GM21737 (cell line): ENCODE data around the gene RDH14.
A peak's percentile ranks its signal among the peaks of the same experiment; 100 is the strongest.

ENCODE experiments used
- ATAC-seq: cut with Tn5 transposase; IDR thresholded peaks from one replicate; pipeline ENCODE4 v1.9.1; 2021; ENCODE audit warnings: mild to moderate bottlenecking, moderate library complexity; ENCODE audit not compliant: unreplicated experiment

Gene RDH14, protein sequence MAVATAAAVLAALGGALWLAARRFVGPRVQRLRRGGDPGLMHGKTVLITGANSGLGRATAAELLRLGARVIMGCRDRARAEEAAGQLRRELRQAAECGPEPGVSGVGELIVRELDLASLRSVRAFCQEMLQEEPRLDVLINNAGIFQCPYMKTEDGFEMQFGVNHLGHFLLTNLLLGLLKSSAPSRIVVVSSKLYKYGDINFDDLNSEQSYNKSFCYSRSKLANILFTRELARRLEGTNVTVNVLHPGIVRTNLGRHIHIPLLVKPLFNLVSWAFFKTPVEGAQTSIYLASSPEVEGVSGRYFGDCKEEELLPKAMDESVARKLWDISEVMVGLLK

DNA sequence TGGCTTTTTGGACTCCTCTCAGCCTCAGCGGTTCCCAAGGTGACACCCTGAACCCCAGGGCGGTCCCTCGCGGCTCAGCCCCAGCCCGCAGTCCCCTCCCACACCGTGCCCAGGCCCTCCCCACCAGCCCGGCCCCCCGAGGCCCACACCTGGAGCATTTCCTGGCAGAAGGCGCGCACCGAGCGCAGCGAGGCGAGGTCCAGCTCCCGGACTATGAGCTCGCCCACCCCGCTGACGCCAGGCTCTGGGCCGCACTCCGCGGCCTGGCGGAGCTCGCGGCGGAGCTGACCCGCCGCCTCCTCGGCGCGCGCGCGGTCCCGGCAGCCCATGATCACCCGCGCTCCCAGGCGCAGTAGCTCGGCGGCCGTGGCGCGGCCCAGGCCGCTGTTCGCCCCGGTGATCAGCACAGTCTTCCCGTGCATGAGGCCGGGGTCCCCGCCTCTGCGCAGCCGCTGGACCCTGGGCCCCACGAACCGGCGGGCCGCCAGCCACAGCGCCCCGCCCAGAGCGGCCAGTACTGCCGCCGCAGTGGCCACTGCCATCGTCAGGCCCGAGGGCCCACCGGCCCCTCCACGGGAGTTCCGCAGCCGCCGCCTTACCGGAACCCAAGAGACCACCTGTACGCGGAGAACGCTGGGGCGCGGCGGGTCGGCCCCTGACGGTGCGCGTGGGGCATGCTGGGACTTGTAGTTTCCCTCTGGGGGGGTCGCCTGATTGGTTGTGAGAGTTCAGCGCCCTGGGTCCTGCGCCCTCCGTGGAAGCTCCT is at the start of gene RDH14:
Gene RDH14 (minus strand): TSS at position 623 of the 766 bp plus-strand sequence. CDS start 81 bp downstream, at position 542.
- peak; percentile 97 for ATAC-seq

DNA sequence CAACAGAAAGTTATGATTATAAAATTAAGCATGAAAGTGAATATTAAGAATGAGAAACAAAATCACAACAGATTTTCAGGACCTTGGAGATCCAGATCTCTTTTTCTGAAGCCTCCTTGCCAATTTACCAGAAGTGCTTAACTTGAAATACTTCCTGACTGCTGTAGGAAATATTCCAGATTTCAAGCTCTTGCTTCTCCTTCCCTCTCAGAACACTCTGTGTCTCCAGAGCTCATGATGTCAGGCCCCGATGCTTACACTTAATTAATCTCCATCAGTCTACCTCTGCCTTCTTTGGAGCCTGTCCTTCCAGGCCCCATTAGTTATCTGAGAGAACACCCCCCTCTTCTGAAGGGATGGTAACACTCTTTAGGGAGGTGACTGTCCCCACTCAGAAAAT is 49.6 kb upstream of the RDH14 start:
- ATAC-seq: no peak

DNA sequence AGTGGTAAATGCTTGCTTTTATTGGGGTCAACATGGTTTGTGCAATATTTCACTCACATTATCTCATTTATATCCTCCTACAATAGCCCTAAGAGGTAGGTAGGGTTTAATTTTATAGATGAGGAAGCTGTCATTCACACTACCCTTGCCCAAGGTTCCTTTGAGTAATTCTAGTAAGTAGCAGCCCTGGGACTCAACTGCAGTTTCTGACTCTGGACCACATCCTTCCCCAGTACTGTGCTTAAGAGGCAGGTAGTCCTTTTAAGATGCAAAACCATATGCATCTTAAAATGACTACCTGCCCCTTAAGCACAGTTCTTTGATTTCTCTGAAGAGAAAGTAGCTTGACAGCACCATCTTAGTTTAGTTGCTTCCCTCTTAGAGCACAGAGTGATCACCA is 44.7 kb upstream of the RDH14 start:
- no peak for ATAC-seq

DNA sequence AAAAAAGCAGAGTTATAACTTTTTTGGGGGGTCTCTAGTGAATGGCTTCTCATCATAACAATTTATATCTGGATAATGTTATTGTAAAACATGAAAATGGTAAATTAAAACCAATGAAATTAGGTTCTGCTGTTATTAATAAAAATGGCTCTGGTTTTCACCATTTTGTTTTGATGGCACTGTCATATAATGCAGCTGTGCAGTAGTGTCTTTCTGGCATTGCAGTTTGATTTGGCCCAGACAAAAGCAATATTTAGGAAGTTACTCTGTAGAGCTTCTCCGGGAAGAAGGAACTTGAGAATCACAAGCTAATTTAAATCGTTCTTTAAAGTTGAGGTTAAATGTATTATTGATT is 44.1 kb upstream of the RDH14 start:
- ATAC-seq: no peak

DNA sequence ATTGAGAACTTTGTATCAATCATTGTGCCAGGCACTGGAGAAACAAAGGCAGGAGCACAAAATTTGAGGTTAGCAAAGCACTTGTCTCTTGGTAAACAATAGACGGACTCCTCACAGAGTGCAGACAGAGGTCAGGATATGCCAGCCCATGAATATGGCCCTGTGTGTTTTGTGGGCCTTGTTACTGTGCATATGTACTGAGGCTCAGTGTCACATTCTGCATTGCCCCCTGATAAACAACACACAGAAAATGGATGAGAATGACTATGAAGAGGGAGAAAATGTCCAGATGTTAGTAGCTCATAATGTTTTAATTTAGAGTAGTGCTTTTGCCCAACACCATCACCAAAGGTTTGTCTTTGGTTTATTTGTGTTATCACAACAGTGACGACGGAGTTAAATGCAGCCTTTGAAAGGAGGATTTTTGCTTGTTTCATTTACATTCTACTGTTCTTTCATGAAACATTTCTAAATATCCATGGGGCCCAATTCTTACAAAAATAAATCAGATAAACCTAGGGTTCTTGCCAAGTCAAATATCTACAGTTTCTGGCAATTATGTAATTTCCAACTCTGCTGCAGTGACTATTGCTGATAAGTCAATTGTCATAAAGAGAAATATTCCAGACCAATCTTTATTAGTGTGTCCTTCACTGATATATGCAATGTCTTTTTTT is 43.5 kb upstream of the RDH14 start:
- no peak for ATAC-seq

DNA sequence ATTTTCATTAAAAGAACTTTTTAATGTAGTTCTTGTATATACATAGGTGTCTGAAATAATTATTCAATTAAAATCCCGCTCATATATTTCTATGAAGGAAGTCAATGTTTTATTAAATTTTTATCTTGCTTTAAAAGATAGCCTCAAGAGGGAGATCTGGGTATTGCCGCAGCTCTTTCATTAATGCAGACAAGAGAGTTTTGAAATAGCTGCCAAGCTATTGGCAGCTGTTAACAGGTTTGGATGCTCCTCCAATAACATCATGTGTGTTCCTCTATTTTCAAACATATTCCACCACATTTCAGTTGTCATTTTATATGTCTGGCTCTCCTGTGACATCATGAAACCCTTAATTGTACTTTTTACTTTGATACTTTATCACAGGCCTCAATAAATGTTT is 41.8 kb upstream of the RDH14 start:
- ATAC-seq: no peak

DNA sequence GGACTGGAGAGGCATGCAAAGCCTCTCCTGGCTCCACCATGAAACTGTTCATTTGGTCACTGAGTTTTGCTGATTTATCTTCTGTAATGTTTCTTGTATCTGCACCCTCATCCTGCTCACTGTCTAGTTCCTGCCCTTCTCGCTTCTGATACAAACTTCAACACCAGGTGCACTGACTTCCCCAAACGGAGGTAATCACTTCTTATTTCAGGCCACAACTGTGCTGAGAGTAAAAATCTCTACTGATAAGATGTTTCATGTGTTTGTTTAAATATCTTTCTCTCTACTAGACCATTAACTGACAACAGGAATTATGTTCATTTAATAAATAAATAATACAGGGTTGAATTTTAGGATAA is 39.8 kb upstream of the RDH14 start:
- no peak for ATAC-seq

DNA sequence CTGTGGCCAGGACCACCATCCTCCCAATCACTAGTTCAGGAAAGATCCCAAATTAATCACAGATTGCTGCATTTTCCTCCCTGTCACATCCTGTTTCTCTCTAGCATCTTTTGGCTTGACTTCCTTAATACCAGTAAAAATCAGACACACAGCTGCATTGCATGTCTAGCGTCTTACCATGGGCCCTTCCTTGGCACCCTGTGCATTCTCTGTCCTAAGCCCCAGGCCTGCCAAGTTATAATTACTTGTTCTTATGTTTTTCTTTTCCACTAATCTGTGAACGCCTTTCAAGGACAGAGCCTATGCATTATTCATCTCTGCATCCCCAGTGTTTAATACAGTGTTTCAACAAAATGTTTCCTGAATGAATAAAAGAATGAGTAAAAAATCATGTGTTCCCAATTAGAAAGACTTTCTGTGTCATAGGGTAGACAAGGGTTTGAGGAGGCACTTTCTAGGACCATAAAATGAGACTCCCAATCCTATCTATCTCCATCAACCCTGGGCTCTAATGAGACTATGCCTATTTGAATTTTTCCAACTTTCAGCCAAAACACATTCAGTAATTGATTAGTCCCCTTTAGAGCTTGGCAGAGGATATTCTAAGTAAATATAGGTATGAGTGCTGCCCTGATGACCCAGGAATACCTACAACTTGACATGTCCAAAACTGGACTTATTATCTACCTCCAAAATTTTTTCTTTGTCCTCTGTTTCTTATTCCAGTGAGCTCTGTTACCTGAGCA is 39.2 kb upstream of the RDH14 start:
- ATAC-seq: no peak

DNA sequence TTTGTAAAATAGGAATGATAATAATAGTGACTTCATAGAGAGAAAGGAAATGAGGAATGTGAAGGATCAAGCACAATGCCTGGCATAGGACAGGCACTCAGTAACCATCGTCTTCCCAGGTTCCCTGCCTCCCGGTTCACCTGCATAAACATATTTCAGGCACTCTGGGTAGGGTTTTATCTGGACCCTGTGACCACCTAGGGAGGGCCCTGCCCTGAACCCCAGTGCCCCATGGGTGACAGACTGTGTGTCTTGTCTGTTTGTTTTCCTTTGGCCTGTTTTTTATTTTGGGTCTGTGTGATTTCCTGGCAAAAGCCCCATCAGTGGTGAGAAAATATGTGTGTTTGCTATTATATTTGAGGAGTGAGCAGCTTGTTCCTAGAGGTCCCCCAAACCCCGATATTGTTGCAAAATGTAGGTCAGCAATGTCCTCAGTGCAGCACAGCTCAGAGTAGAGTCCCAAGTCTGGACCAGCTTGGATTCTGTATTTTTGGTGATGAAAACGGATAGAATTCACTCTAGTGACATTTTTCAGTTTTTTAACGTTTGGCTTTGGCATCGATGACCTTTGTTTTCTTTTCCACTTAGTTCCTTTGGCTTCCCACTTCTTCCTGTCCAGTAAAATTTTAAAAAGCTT is 38.5 kb upstream of the RDH14 start:
- no peak for ATAC-seq

DNA sequence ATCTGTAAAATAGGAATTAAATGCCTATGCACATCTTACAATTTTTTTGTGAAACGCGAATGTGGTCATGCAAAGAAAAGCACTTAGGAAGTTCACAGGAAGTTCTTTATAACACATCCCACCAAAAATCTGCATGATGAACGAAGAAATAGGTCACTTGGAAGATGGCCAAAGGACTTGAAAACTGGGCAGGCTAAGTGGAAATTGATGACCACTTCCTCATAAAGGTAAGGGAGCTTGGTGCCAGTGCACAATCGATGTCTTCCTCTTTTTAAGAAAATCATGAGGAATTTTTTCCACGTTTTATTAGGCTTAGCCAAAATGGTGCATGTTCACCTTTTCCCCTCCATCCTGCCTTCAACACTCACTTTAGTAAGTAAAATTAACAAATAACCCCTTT is 37.2 kb upstream of the RDH14 start:
- no peak for ATAC-seq

DNA sequence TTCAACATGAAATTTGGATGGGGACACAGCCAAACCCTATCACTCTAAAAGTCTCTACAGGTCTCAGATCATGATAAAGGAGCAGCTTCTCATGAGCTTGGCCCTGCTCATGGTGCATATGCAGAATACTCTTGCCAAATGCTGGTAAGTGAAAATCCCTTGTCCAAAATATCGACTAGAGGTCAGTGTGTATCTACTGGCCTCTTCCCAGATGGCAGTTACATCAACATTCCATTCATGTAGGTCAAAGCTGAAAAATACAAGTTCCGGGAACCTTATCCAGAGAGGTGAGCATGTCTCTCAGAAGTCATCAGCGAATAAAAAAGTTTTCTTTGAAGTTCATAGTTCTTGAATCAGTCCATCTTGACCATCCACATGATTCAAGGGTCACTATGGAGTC is 36.5 kb upstream of the RDH14 start:
- no peak for ATAC-seq

DNA sequence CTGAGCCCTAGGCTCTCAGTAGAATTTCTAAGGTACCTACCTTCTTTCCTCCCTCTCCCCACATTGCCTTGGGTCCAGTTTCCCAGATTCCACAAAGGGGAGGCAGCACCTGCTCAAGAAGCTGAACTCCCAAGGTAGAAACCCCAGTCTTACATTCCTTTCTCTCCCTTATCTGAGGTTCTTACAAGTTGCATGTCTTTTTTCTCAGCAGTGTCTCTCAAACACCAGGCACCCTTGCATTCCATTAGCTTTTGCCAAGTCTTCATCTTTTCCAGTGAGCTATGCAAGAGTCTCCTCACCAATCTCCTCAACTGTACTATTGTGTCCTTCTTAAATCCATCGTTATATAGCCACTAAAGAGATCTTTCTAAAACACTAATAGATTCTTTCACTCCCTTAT is 33.0 kb upstream of the RDH14 start:
- ATAC-seq: no peak

DNA sequence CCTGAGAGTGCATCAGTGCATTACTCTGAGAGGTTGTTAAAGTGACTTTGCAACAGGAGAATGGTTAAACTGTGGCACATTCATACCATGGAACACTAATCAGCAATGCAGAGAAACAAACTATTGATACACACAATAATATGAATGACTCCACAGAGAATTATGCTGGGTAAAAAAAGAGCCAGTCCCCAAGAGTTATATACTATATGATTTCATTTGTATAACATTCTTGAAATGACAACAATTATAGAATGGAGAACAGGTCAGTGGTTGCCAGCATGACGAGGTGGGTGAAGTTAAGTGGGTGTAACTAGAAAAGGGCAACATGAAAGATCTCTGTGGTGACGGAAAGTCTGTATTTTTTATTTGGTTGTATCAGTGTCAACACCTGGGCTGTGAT is 31.9 kb upstream of the RDH14 start:
- no peak for ATAC-seq

DNA sequence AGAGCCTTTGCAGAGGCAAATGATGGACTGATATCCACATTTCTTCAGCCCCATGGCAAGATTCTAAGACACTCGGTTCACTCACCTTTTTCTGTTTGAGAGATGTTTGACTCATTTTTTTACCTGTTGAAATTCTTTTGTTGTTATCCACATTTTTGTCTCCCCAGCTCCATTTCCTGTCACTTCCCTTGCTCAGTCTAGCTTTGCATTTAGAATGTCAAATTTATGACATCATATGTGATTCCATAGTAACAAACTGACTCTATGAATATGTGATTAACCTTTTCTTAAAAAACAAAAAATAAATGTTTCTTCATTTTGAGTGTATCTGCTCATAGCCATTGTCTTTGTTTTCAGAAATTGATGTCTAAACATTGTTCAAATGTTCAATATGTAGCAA is 28.9 kb upstream of the RDH14 start, which contains the start of gene NT5C1B:
Gene NT5C1B (minus strand): TSS at position 216 of the 400 bp plus-strand sequence. CDS start 101 bp downstream, at position 115.
- ATAC-seq: no peak

DNA sequence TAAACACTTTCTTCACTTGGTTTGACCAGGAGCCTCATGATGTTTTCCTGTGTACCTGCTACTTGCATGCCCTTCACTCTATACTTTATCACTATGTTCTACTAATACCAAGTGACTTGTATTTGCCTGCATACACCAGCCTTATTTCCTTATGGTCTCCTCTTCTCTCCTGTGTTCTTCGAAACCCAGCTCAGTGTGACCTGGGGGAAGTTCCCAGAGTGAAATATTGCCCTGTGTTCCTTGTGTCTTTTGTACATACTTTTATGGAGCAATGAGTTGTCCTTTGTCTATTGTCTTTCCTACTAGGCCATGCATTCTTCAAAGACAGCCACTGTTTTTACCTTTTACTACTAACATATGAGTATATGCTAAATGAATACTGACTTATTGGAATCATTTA is 28.3 kb upstream of the RDH14 start:
- no peak for ATAC-seq

DNA sequence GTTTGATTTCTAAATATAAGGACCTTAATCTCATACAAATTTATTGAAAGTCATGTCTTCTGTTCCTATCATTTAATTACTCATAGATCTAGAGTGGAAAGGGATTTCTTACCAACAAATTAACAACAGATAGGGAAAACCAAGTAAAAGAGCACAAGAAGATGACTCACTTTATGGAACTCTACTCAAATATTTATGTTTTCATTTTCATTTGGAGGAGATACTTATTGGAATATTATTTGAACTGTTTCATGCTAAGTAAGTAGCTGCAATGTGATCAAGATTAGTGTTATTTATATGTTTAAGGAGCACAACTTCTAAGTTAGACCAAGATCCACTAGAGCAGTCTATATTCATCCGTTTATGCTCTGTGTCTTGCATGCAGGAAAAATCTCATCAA is 27.6 kb upstream of the RDH14 start:
- ATAC-seq: no peak

DNA sequence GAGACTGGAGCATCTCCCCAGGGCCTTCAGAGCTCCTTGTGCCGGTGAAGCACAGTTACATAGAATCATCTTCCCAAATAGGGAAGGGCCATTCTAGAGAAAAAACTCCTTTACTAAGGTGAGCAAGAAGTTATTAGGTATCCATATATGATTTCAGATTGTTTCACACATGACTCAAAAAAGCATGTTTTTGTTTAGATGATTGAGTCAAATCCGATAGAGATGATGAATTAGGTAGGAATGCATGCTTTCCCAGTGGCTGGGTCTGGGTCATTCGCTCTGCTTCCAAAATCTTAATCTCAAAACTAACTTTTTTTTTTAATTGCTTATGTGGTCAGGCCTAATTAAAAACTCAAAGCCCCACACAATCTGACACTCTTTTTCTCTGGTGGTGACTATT is 25.1 kb upstream of the RDH14 start:
- no peak for ATAC-seq

DNA sequence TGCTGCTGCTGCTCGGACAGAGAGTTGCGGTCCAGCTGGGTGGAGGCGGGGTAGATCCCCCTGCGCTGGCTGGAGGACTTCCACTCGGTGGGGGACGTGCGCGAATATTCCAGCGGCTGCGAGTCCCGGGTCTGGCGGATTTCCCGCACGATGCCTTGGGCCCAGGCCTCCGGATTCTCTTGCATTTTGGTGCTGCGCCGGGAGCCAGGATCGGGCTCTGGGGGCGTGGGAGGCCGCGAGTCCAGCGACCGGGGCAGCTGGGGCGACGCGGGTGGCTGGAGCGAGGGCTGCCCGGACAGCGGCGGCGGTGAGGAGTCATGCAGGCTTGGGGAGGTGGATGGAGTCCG is 24.1 kb upstream of the RDH14 start:
- no peak for ATAC-seq

DNA sequence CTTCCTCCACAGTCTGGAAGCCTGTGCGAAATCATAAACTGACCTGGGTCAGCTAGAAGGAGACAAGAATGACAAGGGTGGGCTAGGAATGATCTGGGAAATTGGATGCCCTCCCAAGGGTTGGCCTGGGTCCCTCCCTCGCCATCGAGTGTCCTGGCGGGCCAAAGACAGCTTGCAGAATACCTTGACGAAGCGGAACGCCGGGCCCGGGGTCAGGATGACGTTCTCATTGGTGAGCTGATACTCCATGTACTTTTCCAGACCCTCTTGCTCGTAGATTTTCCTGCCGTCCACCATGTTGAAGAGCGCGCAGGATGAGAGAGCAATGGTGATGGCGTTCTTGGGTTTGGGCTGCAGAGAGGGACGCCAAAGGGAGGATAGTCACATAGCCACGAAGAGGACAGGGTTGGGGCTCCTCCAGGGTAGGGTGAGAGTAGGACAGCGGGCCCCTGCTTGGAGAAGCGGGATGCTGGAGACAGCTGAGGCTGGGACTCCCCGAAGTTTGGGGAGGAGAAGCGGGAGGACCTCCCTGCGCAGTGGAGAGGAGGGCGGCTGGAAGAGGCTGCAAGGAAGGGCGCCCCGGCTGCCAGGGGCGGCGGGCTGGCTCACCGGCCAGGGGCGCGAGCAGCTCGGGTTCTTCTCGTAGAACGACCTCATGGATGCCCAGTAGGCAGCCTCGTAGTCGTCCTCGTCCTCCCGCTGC is 23.6 kb upstream of the RDH14 start:
- ATAC-seq: no peak

DNA sequence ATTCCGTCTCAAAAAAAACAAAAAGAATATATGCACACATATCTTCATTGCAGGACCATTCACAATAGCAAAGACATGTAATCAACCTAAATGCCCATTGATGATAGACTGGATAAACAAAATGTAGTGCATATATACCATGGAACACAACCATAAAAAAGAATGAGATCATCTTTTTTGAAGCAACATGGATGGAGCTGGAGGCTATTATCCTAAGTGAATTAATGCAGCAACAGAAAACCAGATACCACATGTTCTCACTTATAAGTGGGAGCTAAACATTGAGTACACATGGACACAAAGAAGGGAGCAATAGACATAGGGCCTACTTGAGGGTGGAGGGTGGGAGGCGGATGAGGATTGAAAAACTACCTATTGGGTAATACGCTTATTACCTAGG is 20.2 kb upstream of the RDH14 start:
- no peak for ATAC-seq
